Activated T-cell treated with anti-CD3 and anti-CD28 coated beads, Interleukin-2, amount 50 U/mL, for 4 hours (primary cell): ENCODE data around the gene SECISBP2L. TPM values are rescaled to one million over a fixed set of nuclear protein-coding genes. Genes with fewer than 3 reads are reported as not detected.

Experiments
- ATAC-seq, 2 donors: fragments of 200-7000 bp; cut with Tn5 transposase; one replicate each; pipeline ENCODE4 v1.10.0; 2021
- DNase-seq: peaks from one replicate; pipeline ENCODE4 v3.0.0-alpha.2; 2020
- H3K27me3 Mint-ChIP-seq: one replicate; pipeline ENCODE4 v1.8.0; 2021; ENCODE audit warnings: low read depth, mixed read lengths
- H3K36me3 Mint-ChIP-seq: one replicate; pipeline ENCODE4 v1.8.0; 2022; ENCODE audit warnings: mixed read lengths; ENCODE audit not compliant: insufficient read depth
- H3K4me1 Mint-ChIP-seq: one replicate; pipeline ENCODE4 v1.8.0; 2021; ENCODE audit warnings: low read depth, mixed read lengths
- H3K4me3 Mint-ChIP-seq: one replicate; pipeline ENCODE4 v1.8.0; 2021; ENCODE audit warnings: mild to moderate bottlenecking, moderate library complexity, mixed read lengths
- H3K9me3 Mint-ChIP-seq: one replicate; pipeline ENCODE4 v1.8.0; 2021; ENCODE audit warnings: mixed read lengths
- total RNA-seq, 3 donors: library from RNA; stranded (reverse); gene quantifications; one replicate each; pipeline ENCODE4 v1.2.1, GENCODE V29; 2021

The SECISBP2L gene
- total RNA-seq, 3 donors from 2014 or later: 14.9 to 21.6 (median 18.8) TPM

GRCh38 chr15:49042165-49042564 is 4.1 kb downstream of the SECISBP2L start:
- Mint-ChIP-seq H3K9me3 (no peaks in the 10 kb centered on the region), H3K27me3 (no peaks in the 10 kb centered on the region), H3K4me1 (peaks cover 54% of the 10 kb centered on the region), H3K4me3 (no peak overlapping the region), H3K36me3 (no peaks in the 10 kb centered on the region)
- no peak for DNase-seq
- no peak for ATAC-seq

- no peaks in the 10 kb centered on the region for H3K9me3 Mint-ChIP-seq
- peaks cover 54% of the 10 kb centered on the region for H3K4me1 Mint-ChIP-seq
- ATAC-seq (no peak), DNase-seq (no peak)
- no peak overlapping the region for H3K4me3 Mint-ChIP-seq
- H3K36me3 Mint-ChIP-seq: no peaks in the 10 kb centered on the region
- no peaks in the 10 kb centered on the region for H3K27me3 Mint-ChIP-seq
Observed at GRCh38 chr15:49041426-49041825, 4.8 kb downstream of the SECISBP2L start.

- no peak overlapping the region for H3K4me3 Mint-ChIP-seq
- H3K27me3 Mint-ChIP-seq: no peaks in the 10 kb centered on the region
- H3K36me3 Mint-ChIP-seq: peaks cover 9% of the 10 kb centered on the region
- ATAC-seq (no peak), DNase-seq (no peak)
- H3K9me3 Mint-ChIP-seq: no peaks in the 10 kb centered on the region
- H3K4me1 Mint-ChIP-seq: peaks cover 51% of the 10 kb centered on the region
Observed at GRCh38 chr15:49040151-49040550, 6.1 kb downstream of the SECISBP2L start.

GRCh38 chr15:49038382-49038781 is 7.9 kb downstream of the SECISBP2L start:
- H3K9me3 Mint-ChIP-seq: no peaks in the 10 kb centered on the region

GRCh38 chr15:49037546-49037940 is 8.7 kb downstream of the SECISBP2L start:
- ATAC-seq: no peak
- Mint-ChIP-seq H3K9me3 (no peaks in the 10 kb centered on the region), H3K27me3 (no peaks in the 10 kb centered on the region), H3K36me3 (peaks cover 9% of the 10 kb centered on the region), H3K4me3 (no peak overlapping the region), H3K4me1 (peaks cover 36% of the 10 kb centered on the region)
- no peak for DNase-seq

More at GRCh38 chr15:49038382-49038781, 7.9 kb downstream of the SECISBP2L start:
- H3K27me3 Mint-ChIP-seq: no peaks in the 10 kb centered on the region
- peaks cover 37% of the 10 kb centered on the region for H3K4me1 Mint-ChIP-seq
- H3K4me3 Mint-ChIP-seq: no peak overlapping the region
- H3K36me3 Mint-ChIP-seq: peaks cover 9% of the 10 kb centered on the region
- ATAC-seq: no peak
- DNase-seq: no peak

GRCh38 chr15:49036650-49037545 is 9.3 kb downstream of the SECISBP2L start:
- DNase-seq: no peak
- Mint-ChIP-seq H3K9me3 (no peaks in the 10 kb centered on the region), H3K4me1 (peaks cover 31% of the 10 kb centered on the region), H3K4me3 (no peak overlapping the region), H3K36me3 (peaks cover 11% of the 10 kb centered on the region), H3K27me3 (no peaks in the 10 kb centered on the region)
- ATAC-seq: peak; percentile 37 to 79

GRCh38 chr15:49035825-49036224 is 10.4 kb downstream of the SECISBP2L start:
- no peak for ATAC-seq
- H3K4me1 Mint-ChIP-seq: peaks cover 23% of the 10 kb centered on the region

GRCh38 chr15:49032601-49033145 is 13.6 kb downstream of the SECISBP2L start:
- no peaks in the 10 kb centered on the region for H3K9me3 Mint-ChIP-seq
- no peak for DNase-seq
- ATAC-seq: no peak
- peaks cover 8% of the 10 kb centered on the region for H3K4me1 Mint-ChIP-seq
- H3K27me3 Mint-ChIP-seq: no peaks in the 10 kb centered on the region
- H3K36me3 Mint-ChIP-seq: peaks cover 32% of the 10 kb centered on the region
- H3K4me3 Mint-ChIP-seq: no peak overlapping the region

More at GRCh38 chr15:49035825-49036224, 10.4 kb downstream of the SECISBP2L start:
- Mint-ChIP-seq H3K4me3 (no peak overlapping the region), H3K9me3 (no peaks in the 10 kb centered on the region), H3K27me3 (no peaks in the 10 kb centered on the region), H3K36me3 (peaks cover 11% of the 10 kb centered on the region)
- DNase-seq: no peak

- H3K4me1 Mint-ChIP-seq: peaks cover 4% of the 10 kb centered on the region
- DNase-seq (no peak), ATAC-seq (no peak)
- H3K36me3 Mint-ChIP-seq: peaks cover 35% of the 10 kb centered on the region
- no peaks in the 10 kb centered on the region for H3K27me3 Mint-ChIP-seq
- no peak overlapping the region for H3K4me3 Mint-ChIP-seq
- no peaks in the 10 kb centered on the region for H3K9me3 Mint-ChIP-seq
Observed at GRCh38 chr15:49031804-49032203, 14.4 kb downstream of the SECISBP2L start.

GRCh38 chr15:49026700-49027099 is 19.5 kb downstream of the SECISBP2L start:
- Mint-ChIP-seq H3K36me3 (peaks cover 41% of the 10 kb centered on the region), H3K27me3 (no peaks in the 10 kb centered on the region), H3K9me3 (no peaks in the 10 kb centered on the region), H3K4me3 (no peak overlapping the region), H3K4me1 (peaks cover 1% of the 10 kb centered on the region)
- DNase-seq: no peak
- no peak for ATAC-seq

GRCh38 chr15:49024840-49025239 is 21.4 kb downstream of the SECISBP2L start:
- H3K4me3 Mint-ChIP-seq: no peak overlapping the region
- H3K27me3 Mint-ChIP-seq: no peaks in the 10 kb centered on the region
- H3K36me3 Mint-ChIP-seq: peaks cover 43% of the 10 kb centered on the region
- DNase-seq (no peak), ATAC-seq (no peak)
- no peaks in the 10 kb centered on the region for H3K9me3 Mint-ChIP-seq
- H3K4me1 Mint-ChIP-seq: peaks cover 1% of the 10 kb centered on the region

GRCh38 chr15:49023354-49023753 is 22.9 kb downstream of the SECISBP2L start:
- Mint-ChIP-seq H3K36me3 (peaks cover 42% of the 10 kb centered on the region), H3K4me3 (no peak overlapping the region), H3K27me3 (no peaks in the 10 kb centered on the region), H3K4me1 (no peaks in the 10 kb centered on the region), H3K9me3 (no peaks in the 10 kb centered on the region)
- peak in 1 of 2 donors; percentile 14 for ATAC-seq
- DNase-seq: no peak

GRCh38 chr15:49015896-49016295 is 30.4 kb downstream of the SECISBP2L start:
- ATAC-seq: no peak
- DNase-seq: no peak
- no peaks in the 10 kb centered on the region for H3K4me1 Mint-ChIP-seq
- no peaks in the 10 kb centered on the region for H3K27me3 Mint-ChIP-seq
- no peaks in the 10 kb centered on the region for H3K9me3 Mint-ChIP-seq
- no peak overlapping the region for H3K4me3 Mint-ChIP-seq
- peaks cover 54% of the 10 kb centered on the region for H3K36me3 Mint-ChIP-seq

GRCh38 chr15:48999314-48999713 is 46.9 kb downstream of the SECISBP2L start:
- no peaks in the 10 kb centered on the region for H3K27me3 Mint-ChIP-seq
- no peak overlapping the region for H3K4me3 Mint-ChIP-seq
- DNase-seq: no peak
- no peaks in the 10 kb centered on the region for H3K4me1 Mint-ChIP-seq
- ATAC-seq: no peak
- peaks cover 7% of the 10 kb centered on the region for H3K9me3 Mint-ChIP-seq
- peaks cover 42% of the 10 kb centered on the region for H3K36me3 Mint-ChIP-seq

- H3K27me3 Mint-ChIP-seq: no peaks in the 10 kb centered on the region
- no peaks in the 10 kb centered on the region for H3K4me1 Mint-ChIP-seq
- DNase-seq (no peak), ATAC-seq (no peak)
- H3K36me3 Mint-ChIP-seq: peaks cover 47% of the 10 kb centered on the region
- H3K4me3 Mint-ChIP-seq: no peak overlapping the region
- H3K9me3 Mint-ChIP-seq: no peaks in the 10 kb centered on the region
Observed at GRCh38 chr15:48996276-48996675, 50.0 kb downstream of the SECISBP2L start.
